C1 segment of cervical spinal cord (tissue), 14 donors: ENCODE data around the gene PDE7B.

ENCODE experiments used
- DNase-seq, 14 donors: peaks; one replicate each; lab custom pipeline; 2025; lab: John Stamatoyannopoulos, UW

Gene PDE7B

GRCh38 chr6:136022224-136022874, 170.8 kb downstream of the PDE7B start:
- no peak for DNase-seq

DNA sequence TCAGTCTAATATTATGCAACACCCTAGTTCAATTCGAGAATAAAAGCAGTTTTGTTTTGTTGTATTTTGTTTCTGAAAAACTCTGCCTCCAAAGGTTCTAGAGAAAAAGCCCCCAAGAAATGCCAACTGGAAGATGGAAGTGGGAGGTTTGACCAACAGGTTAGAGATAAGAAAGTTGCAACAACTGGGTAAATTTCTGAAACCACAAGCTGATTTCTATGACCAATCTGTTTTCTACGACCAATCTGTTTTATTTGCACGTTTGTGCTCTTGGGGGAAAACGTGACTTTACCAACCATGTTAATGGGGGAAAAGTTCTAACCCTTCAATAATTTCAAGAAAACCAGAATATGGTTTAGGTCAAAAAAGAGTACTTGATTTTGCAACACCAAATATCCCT, 173.2 kb downstream of the PDE7B start:
- DNase-seq, result no peak

GRCh38 chr6:136025736-136026135, 174.2 kb downstream of the PDE7B start:
- DNase-seq, result no peak

DNA sequence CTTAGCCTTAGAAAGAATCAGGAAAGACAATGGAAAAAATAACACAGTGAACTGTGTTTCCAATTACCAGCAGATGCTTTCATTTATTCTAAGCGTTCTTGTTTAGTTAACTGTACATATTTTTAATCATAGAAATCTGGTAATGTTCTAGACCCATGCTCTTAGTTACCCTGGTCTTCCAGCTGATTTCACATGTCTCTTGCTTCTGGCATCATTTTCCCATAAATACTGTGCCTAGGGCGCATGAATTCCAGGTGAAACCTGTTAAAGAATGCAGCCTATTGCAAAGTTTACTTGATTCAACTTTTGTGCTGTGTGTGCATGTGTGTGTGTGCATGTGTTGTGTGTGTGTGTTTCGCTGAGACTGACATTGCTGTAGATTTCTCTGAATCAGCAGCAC, 178.6 kb downstream of the PDE7B start:
- no peak for DNase-seq

DNA sequence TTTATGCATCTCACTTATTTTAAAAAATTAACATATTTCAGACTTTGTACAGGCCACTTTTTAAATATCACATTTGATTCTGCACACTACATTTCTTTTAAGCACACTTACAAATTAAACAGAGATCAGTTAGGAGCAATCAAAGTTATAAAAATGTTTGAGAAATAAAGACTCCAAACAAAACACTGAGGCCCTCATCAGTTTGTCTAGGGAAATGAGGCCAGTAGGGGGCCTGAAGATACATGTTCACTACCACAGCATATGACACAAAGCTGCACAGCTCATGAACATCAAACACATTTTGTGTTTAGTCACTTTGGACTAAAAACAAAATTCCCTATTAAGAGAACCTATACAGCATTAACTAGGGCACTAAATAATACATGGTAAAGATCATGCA, 180.5 kb downstream of the PDE7B start:
- DNase-seq, result no peak

DNA sequence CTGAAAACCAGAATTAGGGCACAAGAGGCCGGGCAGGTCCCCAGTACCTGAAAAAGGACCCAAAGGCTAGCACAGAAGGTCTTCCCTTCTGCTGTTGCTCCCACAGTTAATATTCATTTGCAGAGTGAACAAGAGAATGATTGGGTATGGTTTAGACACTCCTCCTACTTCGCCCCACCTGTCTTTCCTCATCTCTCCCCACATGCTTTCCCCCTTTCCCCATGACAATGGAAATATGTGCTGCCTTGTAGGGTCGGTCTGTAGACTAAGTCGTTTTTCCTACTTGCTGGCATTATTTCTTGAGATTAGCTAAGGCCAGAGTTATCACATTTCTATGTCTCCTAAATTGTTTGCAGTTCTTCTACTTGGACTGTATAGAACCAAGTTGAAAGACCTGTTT, 181.9 kb downstream of the PDE7B start:
- no peak for DNase-seq

- no peak for DNase-seq
These were observed 182.9 kb downstream of the PDE7B start for GRCh38 chr6:136034422-136034821.

- no peak for DNase-seq
These were observed 184.0 kb downstream of the PDE7B start for GRCh38 chr6:136035378-136036070.

- DNase-seq, result no peak
These were observed 184.5 kb downstream of the PDE7B start for GRCh38 chr6:136036071-136036380.

DNA sequence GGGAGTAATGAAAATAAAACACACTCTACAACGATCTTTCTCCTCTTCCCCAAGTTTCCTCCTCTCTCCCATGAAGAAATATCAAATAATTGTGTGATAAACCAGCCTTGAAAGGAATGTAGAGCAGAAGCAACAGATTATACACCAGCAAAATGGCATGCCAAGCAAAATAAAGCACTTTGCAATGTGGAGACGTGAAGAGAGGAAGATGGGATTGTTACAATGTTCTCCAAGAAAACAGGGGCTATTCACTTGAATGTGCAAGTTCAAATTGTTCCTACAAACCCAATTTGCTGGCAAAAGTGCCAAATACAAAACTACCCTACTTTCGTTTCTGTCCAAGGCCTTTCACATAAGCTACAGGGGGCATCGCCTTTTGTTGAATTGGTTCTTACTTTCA, 185.1 kb downstream of the PDE7B start:
- no peak for DNase-seq

- no peak for DNase-seq
These were observed 185.9 kb downstream of the PDE7B start for GRCh38 chr6:136037242-136037875.

DNA sequence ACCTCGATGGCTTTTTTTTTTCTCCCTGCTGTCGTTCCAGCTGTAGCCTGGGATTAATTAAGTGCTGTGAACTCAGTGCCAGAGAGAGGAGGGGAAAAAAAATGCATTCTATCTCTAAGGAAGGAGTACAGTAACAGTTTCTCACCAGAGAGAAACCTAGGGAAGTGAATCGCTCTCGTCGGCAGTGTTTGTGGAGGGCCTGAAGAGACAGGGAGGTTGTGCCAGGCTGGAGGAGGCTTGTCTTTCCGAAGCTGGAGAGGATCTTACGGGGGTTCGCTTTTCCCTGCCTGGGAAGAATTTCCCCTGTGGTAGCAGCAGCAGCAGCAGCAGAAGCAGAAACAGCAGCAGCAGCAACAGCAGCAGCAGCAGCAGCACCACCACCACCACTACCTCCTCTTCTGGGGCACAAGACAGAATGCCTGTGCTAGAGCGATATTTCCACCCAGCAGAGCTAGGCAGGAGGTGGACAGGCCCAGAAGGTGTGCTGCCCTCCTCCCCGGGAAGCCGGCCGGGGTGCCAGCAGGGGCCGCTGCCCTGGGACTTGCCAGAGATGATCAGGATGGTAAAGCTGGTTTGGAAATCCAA, 186.5 kb downstream of the PDE7B start:
- DNase-seq, result no peak

DNA sequence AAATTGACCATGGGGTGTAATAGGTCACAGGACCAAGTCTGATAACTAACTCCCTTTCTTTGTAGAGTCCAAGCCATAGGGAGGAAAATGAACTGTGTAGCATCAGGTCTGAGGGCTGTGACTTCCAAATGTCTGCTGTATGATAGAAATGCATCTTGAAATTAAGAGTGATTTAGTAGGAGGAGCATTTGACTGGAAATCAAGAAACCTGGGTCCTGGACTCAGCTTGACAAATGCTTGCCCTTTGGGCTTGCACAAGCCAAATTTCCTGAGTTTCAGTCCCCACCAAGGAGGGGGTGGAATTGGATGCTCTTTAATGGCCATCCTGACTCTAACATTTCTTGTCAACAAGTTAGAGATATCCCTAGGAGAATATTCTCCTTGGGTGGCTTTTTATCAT, 187.0 kb downstream of the PDE7B start:
- no peak for DNase-seq

- DNase-seq, result no peak
These were observed 187.7 kb downstream of the PDE7B start for GRCh38 chr6:136039185-136039584.

DNA sequence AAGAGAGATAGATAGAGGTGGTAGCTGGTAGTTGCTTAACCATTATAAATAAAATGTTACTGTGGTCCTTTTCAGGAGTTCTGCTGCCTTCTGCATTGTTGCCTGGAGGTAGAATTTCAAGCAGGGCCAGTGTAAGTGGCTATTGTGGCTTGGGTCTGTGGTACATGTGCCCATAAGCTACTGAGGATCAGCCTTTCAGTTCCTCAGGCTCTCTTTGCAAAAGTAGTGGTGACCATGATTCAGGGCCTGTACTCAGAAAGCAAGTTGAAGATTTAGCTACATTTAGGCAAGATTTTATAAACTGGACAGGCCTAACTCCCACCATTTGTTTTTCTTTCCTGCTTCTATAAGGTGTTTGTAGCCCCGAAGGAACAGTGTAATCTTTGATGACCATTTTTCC, 199.0 kb downstream of the PDE7B start:
- no peak for DNase-seq

DNA sequence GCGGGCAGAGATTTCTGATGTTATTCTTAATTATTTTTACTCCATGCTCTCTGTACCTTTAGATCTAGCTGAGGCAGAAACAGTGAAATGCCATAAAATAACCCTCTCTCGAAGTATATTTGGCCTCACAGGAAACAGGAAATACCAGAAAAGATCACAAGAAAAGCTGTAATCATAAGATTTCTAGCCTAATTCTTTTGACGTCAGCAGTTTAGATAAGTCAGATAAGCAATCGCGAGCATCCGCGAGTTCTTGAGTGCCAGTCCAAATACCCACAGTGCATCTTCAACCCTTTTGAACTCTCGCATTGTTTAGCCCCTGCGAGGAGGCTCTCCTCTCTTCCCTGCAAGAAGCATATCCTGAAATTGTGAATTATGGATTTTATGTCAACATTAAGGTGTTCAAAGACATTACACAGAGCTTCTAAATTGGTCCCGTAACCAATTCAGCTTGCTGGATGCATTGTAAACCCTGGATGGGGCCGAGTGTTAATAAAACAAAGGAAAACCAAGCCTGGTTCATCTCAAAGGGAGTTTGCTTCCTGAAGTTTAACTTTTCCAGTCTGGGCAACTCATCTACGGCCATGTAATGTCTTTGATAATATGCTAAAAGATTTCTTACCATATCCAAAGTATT, 199.8 kb downstream of the PDE7B start:
- no peak for DNase-seq

DNA sequence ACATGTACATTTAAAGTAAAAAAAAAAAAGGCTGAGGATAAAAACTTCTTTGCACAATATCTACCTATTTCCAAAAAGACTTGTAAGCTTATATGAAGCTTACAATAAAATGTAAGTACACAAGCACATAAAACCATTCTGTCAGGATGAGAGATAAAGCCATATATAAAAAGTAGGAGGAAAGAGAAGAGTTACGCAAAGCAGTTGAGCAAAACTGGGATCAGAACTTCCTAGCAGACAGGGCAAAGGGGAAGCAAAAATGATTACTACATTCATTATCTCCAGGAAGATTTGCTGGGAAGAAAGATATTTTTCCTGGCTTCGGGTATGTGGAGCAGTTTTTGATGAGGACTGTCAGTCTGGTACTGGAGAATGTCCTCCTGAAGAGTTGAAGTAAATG, 200.5 kb downstream of the PDE7B start:
- DNase-seq, result no peak

DNA sequence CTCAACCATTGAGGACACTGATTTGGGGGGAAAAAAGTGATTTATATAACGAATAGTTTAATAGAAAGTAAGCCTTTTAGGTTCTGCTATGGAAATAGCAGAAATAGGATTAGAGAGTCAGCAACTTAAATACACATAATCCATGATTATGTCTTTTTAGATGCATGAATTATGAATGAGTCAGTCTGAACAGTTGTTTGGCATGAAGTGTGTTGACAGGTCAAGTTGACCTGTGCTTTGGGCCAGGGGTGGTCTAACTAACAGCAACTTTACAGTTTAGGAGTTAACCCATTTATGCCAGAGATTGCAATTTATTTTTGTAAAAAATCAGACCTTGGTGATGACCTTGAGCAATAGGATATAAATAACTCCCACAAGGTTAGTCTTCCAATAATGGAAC, 207.4 kb downstream of the PDE7B start:
- DNase-seq, result no peak

GRCh38 chr6:136059308-136059707, 207.8 kb downstream of the PDE7B start:
- DNase-seq, result peak in 2 of 14 donors; percentile 6 to 48

DNA sequence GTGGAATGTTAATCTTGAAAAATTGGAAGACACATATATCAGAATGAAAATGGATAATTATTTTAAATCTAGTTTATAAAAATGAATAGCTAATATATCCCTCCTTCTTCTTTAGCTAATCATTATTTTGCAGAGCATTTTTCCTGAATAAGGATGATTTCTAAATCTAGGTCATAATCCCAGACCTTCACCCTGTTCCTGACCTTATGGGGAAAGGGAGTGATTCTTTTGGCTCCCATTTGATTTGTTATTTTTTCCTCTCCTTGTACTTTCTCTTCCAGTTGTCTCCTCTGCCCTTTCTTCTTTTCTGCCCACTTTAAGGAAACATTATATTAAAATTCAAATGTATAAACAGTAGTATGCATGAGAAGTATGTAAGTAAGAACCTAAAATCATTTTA, 208.6 kb downstream of the PDE7B start:
- DNase-seq, result no peak

- no peak for DNase-seq
These were observed 209.3 kb downstream of the PDE7B start for GRCh38 chr6:136060759-136061158.

- no peak for DNase-seq
These were observed 210.2 kb downstream of the PDE7B start for GRCh38 chr6:136061701-136062100.
